Loucy (cell line): ENCODE results near the gene FBXO31.

ENCODE experiments used
- H2AFZ ChIP-seq: fragments of 200-600 bp; sonication (generic); 2 replicates; pipeline ENCODE4 v1.6.0; 2016; ENCODE audit warnings: antibody characterized with exemption, mild to moderate bottlenecking, low read length, moderate library complexity
- H3F3A ChIP-seq: fragments of 200-600 bp; 2 replicates; pipeline ENCODE4 v1.6.0; 2016; ENCODE audit warnings: antibody characterized with exemption, low read depth, mild to moderate bottlenecking
- H3K27me3 ChIP-seq: fragments of 200-600 bp; sonication (generic); 2 replicates; pipeline ENCODE4 v1.6.1; 2014; ENCODE audit warnings: low read length, mild to moderate bottlenecking; ENCODE audit not compliant: insufficient read depth, poor library complexity, severe bottlenecking
- H3K36me3 ChIP-seq: fragments of 200-600 bp; sonication (generic); 2 replicates; pipeline ENCODE4 v1.6.1; 2016; ENCODE audit warnings: low read length; ENCODE audit not compliant: insufficient read depth
- H3K4me1 ChIP-seq: fragments of 200-600 bp; sonication (generic); 2 replicates; pipeline ENCODE4 v1.5.1; 2014; ENCODE audit warnings: low read length, mild to moderate bottlenecking; ENCODE audit not compliant: insufficient read depth, poor library complexity, severe bottlenecking
- H3K4me2 ChIP-seq: fragments of 200-600 bp; sonication (generic); 2 replicates; pipeline ENCODE4 v1.6.0; 2014; ENCODE audit warnings: antibody characterized with exemption, low read length, low read depth, mild to moderate bottlenecking; ENCODE audit not compliant: poor library complexity, severe bottlenecking
- H3K4me3 ChIP-seq: fragments of 200-600 bp; sonication (generic); 2 replicates; pipeline ENCODE4 v1.5.1; 2014; ENCODE audit warnings: low read length, mild to moderate bottlenecking, mixed read lengths; ENCODE audit not compliant: poor library complexity, severe bottlenecking
- H3K79me2 ChIP-seq: fragments of 200-600 bp; sonication (generic); 2 replicates; pipeline ENCODE4 v1.6.1; 2014; ENCODE audit warnings: low read length; ENCODE audit not compliant: insufficient read depth
- H3K9ac ChIP-seq: fragments of 200-600 bp; sonication (generic); 2 replicates; pipeline ENCODE4 v1.6.0; 2014; ENCODE audit warnings: mild to moderate bottlenecking, low read depth, low read length, moderate library complexity; ENCODE audit not compliant: poor library complexity, severe bottlenecking
- H3K9me2 ChIP-seq: fragments of 200-600 bp; sonication (generic); replicated peaks from 2 replicates; pipeline ENCODE4 v1.6.1; 2016; ENCODE audit warnings: low read depth, low read length, mixed read lengths
- H3K9me3 ChIP-seq: fragments of 200-600 bp; sonication (generic); 2 replicates; pipeline ENCODE4 v1.6.1; 2014; ENCODE audit warnings: mild to moderate bottlenecking, antibody characterized with exemption, low read length, low read depth; ENCODE audit not compliant: insufficient read depth
- H4K20me1 ChIP-seq: fragments of 200-600 bp; sonication (generic); 2 replicates; pipeline ENCODE4 v1.6.0; 2014; ENCODE audit warnings: antibody characterized with exemption, low read length, mild to moderate bottlenecking; ENCODE audit not compliant: insufficient read depth, poor library complexity, severe bottlenecking
- EZH2phosphoT487 ChIP-seq: fragments of 200-600 bp; IDR thresholded peaks from 2 replicates; pipeline ENCODE4 v1.6.1; 2018; ENCODE audit warnings: antibody characterized with exemption, mild to moderate bottlenecking, moderate library complexity, borderline replicate concordance
- TF ChIP-seq, protein P1 (sequence below): fragments of 200-600 bp; sonication (generic); conservative IDR thresholded peaks from 2 replicates; pipeline ENCODE4 v1.5.1; 2014; ENCODE audit warnings: mild to moderate bottlenecking, antibody characterized with exemption, low read length

FBXO31 gene

DNA sequence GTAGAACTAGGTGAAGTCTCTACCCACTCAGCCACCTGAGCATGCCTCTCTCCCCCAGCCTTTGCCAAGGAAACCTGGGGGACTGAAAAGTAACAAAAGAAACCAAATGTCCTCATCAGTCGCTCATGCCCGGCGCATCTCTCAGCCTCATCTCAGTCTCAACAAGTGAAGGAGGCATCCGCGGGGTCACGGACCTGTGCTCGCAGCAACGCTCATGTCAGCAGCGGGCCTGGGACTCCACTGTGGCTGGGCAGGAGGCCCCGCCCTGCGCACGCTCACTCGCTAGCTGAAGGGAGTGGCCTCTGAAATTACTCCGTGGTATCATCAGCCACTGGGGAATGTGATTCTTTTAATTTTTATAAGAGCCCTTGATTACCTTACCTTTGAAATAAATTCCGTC is 39.9 kb upstream of the FBXO31 start:
- no peak overlapping the region for H2AFZ ChIP-seq
- no peak overlapping the region for H3K9ac ChIP-seq
- no peaks in the 10 kb centered on the region for H3K27me3 ChIP-seq
- H3K36me3 ChIP-seq = no peaks in the 10 kb centered on the region
- H3F3A ChIP-seq = no peaks in the 10 kb centered on the region
- no peaks in the 10 kb centered on the region for H3K79me2 ChIP-seq
- H3K4me1 ChIP-seq = peaks cover 5% of the 10 kb centered on the region
- no peaks in the 10 kb centered on the region for H3K9me3 ChIP-seq
- no peak overlapping the region for H3K4me3 ChIP-seq
- H4K20me1 ChIP-seq = no peaks in the 10 kb centered on the region
- H3K4me2 ChIP-seq = no peak overlapping the region
- H3K9me2 ChIP-seq = no peaks in the 10 kb centered on the region
- TF ChIP-seq EZH2phosphoT487 = no peak
- TF ChIP-seq, protein P1, sequence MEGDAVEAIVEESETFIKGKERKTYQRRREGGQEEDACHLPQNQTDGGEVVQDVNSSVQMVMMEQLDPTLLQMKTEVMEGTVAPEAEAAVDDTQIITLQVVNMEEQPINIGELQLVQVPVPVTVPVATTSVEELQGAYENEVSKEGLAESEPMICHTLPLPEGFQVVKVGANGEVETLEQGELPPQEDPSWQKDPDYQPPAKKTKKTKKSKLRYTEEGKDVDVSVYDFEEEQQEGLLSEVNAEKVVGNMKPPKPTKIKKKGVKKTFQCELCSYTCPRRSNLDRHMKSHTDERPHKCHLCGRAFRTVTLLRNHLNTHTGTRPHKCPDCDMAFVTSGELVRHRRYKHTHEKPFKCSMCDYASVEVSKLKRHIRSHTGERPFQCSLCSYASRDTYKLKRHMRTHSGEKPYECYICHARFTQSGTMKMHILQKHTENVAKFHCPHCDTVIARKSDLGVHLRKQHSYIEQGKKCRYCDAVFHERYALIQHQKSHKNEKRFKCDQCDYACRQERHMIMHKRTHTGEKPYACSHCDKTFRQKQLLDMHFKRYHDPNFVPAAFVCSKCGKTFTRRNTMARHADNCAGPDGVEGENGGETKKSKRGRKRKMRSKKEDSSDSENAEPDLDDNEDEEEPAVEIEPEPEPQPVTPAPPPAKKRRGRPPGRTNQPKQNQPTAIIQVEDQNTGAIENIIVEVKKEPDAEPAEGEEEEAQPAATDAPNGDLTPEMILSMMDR = no peak

DNA sequence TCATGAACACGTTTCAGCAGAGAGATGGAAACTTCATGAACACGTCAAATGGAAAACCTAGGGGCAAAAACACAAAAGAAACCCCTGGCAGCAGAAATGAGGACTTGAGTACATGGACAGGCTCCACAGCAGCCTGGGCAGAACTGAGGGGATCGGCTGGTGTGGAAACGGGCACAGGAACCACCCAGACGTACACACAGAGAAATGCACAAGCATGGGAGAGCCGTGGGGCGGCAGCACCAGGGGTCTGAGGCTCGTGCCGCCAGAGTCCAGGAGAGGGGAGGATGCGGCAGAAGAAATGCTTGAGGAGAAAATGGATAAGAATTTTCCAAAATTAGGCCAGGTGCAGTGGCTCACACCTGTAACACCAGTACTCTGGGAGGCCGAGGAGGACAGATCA is 38.5 kb upstream of the FBXO31 start:
- no peaks in the 10 kb centered on the region for H3K79me2 ChIP-seq
- no peaks in the 10 kb centered on the region for H3K4me1 ChIP-seq
- no peak for TF ChIP-seq EZH2phosphoT487
- TF ChIP-seq, protein P1 = no peak
- H3K9ac ChIP-seq = no peak overlapping the region
- no peak overlapping the region for H3K4me3 ChIP-seq
- H3K27me3 ChIP-seq = no peaks in the 10 kb centered on the region
- H2AFZ ChIP-seq = no peak overlapping the region
- H3K4me2 ChIP-seq = no peak overlapping the region
- H3K9me2 ChIP-seq = no peaks in the 10 kb centered on the region
- no peaks in the 10 kb centered on the region for H3K9me3 ChIP-seq
- no peaks in the 10 kb centered on the region for H4K20me1 ChIP-seq
- no peaks in the 10 kb centered on the region for H3K36me3 ChIP-seq
- H3F3A ChIP-seq = no peaks in the 10 kb centered on the region

DNA sequence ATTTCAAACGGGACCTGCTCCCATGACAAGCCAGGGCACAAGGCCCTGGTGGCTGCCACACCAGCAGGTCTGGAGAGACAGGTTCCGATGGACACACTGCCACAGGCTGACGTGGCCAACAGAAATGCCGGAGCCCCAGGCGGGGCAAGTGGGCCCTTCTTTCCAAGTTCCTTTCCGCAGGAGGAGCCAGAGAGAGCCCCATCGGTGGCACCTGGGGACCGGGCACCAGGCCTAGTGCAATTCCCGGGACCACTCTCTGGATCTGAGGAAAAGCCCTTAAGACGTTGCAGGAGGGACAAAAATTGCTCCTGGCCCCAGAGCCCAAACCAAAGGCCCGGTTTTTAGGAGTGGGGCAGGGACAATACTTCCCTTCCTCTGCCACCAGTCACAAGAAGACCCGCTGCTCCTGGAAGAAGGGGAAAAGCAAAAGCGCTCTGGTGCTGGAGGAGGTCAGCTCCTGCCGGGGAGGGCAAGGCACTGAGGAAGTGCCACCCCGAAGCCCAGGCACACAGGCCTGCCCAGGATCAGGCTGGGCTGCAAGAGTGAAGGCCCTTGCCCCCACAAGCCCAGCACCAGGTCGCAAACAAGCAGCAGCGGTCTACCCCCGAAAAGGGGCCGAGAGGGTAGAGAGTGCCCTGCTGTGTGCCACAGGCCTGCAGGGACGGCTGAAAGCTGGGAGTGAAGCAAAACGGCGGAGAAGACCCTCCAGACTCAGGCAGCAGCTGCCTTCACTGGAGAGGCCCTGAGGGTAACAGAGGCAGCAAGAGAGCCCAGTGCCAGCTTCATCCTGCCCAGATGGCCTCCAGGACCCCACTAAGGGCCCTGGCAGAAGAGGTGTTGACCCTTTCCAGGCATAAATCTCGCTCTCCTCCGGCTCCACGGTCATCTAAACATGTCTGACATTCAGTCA is 37.7 kb upstream of the FBXO31 start:
- H3K4me3 ChIP-seq = no peak overlapping the region
- TF ChIP-seq EZH2phosphoT487 = no peak
- TF ChIP-seq, protein P1 = no peak
- H3K36me3 ChIP-seq = no peaks in the 10 kb centered on the region
- H3K79me2 ChIP-seq = no peaks in the 10 kb centered on the region
- H3F3A ChIP-seq = no peaks in the 10 kb centered on the region
- no peaks in the 10 kb centered on the region for H3K9me2 ChIP-seq
- H3K27me3 ChIP-seq = no peaks in the 10 kb centered on the region
- no peaks in the 10 kb centered on the region for H3K9me3 ChIP-seq
- no peak overlapping the region for H3K9ac ChIP-seq
- H3K4me2 ChIP-seq = no peak overlapping the region
- no peaks in the 10 kb centered on the region for H4K20me1 ChIP-seq
- H3K4me1 ChIP-seq = no peaks in the 10 kb centered on the region
- no peak overlapping the region for H2AFZ ChIP-seq
